ENCODE measurements around the gene CBARP.

CBARP gene

GRCh38 chr19:1236576-1236975 is 1.2 kb downstream of the CBARP start:
- no peak for DNase-seq

DNA sequence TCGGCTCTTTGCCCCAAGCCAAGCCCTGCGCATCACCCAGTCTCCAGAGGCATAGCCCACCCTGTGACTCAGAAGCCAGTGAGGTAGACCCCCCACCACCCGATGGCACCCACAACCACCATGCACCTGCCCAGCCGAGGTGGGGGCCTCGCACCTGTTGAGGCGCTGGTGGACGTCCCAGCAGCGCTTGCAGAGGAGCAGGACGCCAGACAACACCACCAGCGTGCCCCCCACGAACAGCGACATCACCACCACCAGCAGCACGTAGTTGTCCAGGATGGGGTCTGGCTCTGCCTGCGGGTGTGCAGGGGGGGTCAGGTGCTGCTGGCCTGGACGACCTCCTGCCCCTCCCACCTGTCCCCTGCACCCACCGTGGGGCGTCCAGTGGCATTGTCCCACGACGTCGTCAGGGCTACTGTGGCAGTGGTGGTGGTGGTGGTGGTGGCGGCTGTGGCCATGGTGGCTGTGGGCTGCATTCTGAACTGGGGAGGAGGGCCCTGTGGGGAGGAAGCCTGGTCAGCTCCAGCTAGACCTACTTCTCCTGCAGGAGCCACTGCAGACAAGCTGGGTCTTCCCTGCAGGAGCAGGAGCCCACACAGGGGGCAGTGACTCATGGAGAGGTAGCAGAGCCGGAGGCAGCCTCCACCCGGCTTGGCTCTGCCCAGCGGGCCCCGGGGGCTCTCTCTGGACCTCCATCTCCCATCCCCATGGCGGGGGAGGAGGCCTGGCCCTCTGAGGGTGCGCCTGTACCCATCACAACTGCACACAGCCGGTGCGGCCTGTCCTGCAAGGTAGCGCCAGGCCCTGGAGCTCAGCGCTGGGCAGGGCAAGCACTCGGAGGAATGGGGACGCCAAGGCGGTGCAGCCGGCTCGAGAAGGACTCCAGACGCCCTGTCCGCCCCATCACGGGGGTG is 1.9 kb downstream of the CBARP start:
- no peak for DNase-seq

GRCh38 chr19:1234955-1235380 is 2.8 kb downstream of the CBARP start:
- DNase-seq, result no peak

DNA sequence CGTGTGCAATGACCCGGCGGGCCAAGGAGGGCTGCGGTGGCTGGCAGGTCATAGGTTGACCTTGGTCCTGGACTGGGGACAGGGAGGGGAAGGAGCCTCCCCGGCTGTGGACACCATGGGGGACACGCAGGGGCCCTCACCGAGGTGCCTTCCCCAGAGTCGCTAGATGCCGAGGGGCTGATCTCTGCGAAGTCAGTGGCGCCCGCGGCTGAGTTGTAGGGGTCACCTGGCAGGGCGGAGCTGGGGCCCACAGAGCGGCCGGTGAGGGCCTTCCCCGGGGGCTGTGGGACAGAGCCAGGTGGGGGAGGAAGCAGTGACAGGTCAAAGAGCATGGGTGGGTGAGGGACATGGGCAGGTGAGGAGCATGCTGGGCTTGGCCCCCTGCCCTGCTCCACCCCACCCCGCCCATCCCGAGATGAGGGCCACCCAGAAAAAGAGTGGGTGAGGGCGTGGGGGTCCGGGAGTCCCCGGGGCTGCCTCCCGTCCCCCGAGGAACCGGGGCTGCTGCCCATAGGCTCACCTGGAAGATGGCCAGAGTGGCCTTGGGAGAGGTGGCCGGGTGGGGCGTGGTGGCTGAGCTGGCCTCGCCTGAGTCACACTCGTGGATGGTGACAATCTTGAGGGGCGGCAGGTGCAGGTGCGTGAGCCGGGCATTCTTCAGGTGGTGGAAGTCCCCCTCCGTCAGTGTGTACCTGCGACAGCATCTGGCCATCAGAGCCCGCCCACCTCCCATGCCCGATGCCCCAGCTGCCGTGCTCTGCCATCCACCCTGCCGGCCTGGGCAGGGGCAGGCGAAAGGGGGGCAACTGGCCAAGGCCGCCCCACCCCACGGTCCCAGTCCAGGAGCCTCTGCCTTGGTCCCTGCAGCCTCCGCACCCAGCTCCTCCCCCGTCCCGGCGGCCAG is 3.5 kb downstream of the CBARP start:
- DNase-seq, result no peak

- no peak for DNase-seq
Measured at GRCh38 chr19:1233115-1233667, 4.6 kb downstream of the CBARP start.

GRCh38 chr19:1232652-1233072 is 5.1 kb downstream of the CBARP start:
- DNase-seq, result no peak

DNA sequence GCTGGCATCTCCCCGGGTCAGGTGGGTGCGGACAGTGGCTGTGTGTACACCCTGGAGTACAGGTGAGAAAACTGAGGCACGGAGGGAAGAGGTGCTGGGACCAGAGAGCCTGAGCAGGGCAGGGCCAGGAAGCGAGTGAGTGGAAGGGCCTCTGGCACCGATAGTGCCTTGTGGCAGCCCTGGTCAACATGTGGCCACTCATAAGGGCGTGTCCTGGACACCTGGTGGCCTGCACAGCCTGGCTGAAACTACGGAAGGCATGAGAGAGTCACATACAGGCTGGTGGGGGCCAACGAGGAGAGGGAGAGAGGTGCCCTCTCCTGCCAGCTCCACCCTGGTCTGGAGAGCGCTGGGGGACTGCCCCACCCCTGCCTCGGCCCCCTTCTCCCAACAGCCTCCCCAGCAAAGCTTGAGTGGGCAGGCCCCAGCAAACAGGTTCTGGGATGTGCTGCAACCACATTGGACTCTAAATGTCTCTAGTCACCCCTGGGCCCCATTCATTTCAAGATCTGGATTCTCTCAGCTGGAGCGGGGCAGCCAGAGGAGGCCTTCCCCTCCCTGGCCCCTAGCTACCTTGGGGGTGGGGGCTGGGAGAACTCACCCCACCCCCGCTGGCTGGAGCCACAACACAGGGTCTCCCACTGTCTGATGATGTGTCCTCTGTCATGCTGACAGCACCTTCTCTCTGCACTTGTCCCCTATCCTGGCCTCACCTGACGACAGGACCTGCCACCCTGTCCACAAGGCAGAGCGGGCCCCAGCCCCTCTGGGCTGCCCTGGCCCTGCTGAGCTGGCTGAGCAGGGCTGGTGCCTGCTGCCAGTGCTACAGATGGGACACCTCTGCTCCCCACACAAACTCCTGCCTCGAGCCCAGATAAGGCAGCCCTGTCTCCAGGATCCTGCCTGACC is 5.8 kb downstream of the CBARP start:
- DNase-seq, result no peak

- no peak for DNase-seq
Measured at GRCh38 chr19:1230783-1231489, 6.9 kb downstream of the CBARP start.

DNA sequence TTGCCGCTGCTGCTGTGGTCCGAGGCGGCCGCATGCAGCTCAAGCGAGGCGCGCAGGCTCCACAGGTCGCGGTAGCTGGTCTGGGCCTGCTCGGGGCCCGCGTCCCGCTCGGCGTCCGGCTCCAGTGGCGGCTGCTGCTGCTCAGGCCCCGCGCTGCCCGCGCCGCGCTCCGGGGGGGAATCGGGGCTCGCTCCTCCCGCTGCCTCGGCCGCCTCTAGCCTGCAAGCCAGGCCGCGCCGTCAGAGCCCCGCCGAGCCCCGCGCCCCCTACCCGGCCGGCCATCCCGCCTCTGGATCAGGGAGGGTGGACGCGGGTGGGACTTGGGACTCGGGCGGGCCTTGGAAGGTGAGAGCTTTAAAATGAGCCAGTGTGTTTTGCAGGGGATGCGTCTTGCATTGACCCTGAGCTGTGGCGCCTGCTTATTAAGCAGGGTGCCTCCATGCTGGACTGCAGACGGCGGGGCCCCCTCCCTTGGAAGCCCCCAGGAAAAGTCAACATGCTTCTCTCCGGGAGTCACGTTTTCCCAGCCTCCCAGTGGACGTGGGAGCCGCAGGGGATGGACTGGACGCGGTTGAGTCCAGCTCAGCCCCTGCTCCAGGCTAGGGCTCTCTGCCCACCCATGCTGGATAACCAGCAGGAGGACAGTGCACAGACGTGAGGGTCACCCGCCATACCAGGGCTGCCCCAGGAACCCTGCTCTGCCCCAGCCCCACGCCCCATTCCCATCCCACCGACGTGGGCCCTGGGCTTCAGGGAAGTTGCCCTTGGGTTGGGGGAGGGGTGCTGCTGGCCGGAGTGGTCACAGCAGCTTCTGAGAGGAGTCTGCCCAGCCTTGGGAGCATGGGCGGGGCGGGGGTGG is 7.7 kb downstream of the CBARP start:
- no peak for DNase-seq

GRCh38 chr19:1229056-1229923 is 8.5 kb downstream of the CBARP start:
- DNase-seq, result no peak

DNA sequence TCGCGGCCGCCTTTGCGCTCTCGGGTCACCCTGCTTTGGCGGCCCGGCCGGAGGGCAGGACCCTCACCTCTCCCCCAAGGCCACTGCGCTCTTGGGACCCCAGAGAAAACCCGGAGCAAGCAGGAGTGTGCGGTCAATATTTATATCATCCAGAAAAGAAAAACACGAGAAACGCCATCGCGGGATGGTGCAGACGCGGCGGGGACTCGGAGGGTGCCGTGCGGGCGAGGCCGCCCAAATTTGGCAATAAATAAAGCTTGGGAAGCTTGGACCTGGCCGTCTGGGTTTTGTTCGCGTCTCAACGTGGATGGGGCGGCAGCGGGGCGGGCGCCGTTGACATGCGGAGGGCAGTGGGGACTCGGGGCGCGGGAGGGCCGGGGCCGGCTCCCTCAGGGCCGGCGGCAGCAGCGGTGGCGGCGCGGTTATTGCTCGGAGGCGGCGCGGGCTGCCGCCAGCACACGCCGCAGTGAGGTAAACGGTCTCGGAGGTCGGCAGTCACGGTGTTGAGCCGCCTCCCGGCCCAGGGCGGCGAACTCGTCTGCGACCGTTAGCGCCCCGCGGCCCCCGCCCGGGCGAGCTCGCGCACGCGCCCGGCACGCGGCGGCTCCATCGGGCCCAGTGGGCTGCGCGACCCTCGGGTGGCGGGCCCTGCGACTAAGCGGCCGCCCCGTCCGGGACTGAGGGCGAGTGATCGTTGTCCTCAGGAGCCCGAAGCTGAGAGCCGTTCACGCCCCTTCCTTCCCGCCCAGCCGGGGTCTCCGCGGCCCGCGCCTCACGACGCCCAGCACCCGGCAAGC is 9.4 kb downstream of the CBARP start:
- DNase-seq, result no peak

DNA sequence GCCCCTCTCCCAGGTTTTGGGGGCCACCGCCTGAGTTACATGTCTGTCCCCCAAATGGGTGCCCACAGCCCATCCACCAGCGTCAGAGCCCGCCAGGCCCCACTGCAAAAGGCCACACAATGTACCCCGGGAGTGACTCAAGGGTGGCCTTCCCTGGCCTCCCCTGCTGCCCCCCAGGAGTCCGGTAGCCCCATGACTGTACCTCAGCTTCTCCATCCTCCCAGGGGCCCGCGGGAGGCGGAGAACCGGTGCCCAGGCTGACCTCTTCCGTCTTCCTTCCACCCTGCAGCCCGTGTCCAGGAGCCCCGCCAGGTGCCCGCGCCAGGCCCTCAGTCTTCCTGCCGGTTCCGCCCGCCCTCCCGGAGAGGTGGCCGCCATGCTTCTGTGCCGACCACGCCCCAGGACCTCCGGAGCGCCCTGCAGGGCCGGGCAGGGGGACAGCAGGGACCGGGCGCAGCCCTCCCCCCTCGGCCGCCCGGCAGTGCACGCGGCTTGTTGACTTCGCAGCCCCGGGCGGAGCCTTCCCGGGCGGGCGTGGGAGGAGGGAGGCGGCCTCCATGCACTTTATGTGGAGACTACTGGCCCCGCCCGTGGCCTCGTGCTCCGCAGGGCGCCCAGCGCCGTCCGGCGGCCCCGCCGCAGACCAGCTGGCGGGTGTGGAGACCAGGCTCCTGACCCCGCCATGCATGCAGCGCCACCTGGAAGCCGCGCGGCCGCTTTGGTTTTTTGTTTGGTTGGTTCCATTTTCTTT is 10.3 kb downstream of the CBARP start:
- DNase-seq, result no peak

- DNase-seq, result no peak
Measured at GRCh38 chr19:1226522-1227303, 11.1 kb downstream of the CBARP start.

DNA sequence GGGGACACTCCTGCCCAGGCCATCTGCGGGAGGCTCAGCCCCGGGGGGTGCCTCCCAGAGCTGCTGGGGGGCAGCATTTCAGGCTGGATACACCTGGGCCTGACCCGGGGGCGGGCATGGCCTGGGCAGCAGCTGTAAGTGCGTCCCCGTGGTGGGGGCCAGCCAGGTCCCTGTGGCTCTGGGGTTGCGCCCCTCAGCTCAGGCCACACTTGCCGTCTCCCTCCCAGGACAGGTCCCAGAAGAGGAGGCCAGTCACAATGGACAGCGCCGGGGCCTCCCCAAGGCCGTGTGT is 11.6 kb downstream of the CBARP start:
- no peak for DNase-seq

- no peak for DNase-seq
Measured at GRCh38 chr19:1225440-1226226, 12.2 kb downstream of the CBARP start.

DNA sequence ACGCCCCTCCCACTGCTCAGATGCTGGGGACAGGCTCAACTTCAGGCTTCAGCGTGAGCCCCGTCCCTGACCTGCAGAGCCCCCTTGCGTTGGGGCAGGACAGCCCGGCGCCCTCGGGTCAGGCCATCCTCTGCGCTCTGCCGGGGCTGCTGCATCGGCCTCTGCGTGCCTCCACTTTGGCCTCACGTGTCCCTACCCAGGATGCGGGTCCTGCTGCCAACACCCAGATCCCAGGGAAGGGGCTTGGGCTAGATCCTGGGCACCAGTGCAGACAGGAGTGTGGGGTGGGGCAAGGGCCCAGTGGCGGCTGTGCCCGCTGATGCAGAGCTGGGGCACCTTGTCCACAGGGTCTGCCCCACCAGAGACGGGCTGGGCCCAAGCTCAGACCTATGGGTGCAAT is 13.0 kb downstream of the CBARP start:
- DNase-seq, result no peak
